HG02759 (cell line): Measurements from ENCODE around the gene STAC.
"Not testable (repeated sequence)": the region's sequence is repeated elsewhere in the genome, so short reads cannot be mapped to it uniquely, and the experiment has no call there.

Experiments
- ATAC-seq: cut with Tn5 transposase; IDR thresholded peaks from one replicate; pipeline ENCODE4 v1.9.1; 2021; ENCODE audit warnings: mild to moderate bottlenecking, moderate library complexity; ENCODE audit not compliant: unreplicated experiment

STAC gene

DNA sequence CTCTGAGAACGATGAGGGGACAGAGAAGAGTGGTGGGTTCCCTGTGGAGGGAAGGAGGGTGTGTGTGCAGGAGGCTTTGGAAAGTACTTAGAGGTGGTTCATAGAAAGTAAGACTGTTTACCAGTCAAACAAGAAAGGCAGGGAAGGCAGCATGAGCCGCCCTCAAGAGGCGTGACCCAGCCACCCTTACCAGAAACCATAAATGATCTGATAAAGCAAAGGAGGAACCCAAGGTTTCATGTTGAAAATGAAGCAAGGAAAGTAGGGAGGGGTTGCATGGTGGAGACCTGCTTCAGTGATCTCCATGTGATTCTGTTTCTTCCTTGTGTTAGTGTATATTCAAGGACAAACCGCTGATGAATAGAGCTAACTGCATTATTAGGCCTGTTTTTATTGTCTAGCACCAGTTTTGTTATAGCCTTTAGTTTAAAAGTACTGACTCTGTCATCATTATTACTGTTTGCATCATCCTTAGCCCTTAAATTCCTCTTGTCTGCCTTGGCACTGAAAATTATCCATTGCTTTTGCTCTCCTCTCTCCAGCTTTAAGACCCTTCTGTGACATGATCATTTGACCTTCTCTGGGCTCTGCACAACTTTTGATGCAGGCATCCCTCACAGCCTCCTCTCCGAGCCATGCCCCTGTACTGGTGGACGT lies 96.1 kb downstream of the STAC start:
- no peak for ATAC-seq

DNA sequence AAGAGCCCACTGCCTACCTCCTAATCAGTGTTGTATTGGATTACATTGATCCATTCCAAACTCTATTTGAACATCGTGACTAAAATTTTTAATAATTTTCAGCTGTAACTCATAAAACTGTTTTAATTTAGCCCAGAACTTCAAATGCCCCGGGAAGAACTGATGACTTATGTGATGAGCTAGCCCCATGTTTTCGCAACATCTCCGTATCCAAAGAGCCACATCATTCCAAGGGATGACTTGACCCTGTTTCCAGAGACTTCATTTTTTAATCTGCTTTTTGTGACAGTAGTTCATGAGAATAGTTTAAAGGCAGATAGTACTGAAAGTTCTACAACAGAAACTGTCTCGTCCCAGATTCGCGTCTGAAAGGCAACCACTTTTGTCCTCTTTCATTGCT lies 97.4 kb downstream of the STAC start:
- ATAC-seq, result no peak

GRCh38 chr3:36480911-36481648 lies 100.8 kb downstream of the STAC start:
- no peak for ATAC-seq

DNA sequence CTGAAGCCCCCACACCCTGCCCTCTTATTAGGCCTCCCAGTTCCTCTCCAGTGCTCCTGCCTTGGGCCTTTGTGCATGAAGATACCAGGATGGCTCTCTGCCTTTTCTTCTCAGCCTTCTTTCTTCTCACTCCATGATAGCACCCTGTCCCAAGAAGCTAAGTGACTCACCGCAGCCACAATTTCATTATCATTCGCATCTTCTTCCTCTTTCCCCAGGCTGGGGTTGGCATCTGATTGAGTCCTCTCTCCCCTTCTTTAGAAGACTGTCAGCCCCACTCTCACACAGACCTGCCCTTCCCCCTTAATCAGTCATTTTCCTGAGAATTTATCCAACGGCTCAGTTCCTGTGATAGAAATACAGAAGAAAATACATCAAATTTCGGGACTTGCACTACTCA lies 102.0 kb downstream of the STAC start:
- ATAC-seq, result no peak

DNA sequence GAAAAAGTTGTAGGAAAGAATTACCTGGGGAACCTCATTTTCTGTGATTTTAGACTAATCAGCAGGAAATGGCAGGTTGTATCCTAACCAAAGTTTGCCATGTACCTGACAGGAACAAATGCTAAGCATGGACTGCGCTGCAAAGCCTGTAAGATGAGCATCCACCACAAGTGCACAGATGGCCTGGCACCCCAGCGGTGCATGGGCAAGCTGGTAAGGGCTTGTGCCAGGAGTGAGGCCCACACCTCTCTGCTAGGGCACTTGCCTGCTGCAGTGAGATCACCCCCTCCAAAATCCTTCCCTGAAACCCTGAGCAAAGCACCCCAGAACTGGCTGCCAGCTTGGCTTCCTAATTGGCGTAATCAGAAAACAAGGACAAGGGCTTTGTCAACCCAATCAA lies 102.6 kb downstream of the STAC start:
- no peak for ATAC-seq

DNA sequence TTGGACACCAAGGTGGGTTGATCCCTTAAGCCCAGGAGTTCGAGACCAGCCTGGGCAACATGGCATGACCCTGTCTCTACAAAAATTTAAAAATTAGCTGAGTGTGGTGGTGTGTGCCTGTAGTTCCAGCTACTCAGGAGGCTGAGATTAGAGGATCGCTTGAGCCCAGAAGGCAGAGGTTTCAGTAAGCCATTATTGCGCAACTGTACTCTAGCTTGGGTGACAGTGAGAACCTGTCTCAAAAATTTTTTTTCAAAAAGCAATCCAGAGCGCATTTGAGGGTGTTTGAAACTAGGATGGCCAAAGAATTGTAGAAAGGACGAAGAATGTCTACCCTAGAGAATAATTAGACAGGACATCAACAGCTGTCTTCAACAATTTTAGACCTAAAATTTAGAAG lies 103.4 kb downstream of the STAC start:
- ATAC-seq, result no peak

DNA sequence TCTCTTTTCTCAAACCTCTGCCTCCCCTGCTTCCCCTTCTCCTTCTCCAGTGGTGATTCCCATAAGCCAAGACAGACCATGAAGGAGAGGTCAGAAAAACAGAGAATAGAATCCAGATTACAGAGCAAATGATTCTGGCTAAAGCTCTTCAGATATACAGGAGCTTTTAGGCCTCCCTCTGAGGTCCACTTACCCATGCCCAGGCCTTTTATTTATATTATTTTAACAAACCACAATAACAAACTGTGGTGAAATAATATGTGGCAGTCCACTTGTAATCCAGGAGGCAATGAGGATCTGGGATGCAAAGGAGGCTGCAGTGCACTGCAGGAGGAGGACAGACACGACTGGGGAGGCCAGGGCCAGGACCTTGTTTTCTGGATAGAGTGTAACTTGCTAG lies 104.1 kb downstream of the STAC start:
- ATAC-seq, result no peak

GRCh38 chr3:36486009-36486795 lies 105.9 kb downstream of the STAC start:
- no peak for ATAC-seq

GRCh38 chr3:36487616-36488015 lies 107.3 kb downstream of the STAC start:
- no peak for ATAC-seq

DNA sequence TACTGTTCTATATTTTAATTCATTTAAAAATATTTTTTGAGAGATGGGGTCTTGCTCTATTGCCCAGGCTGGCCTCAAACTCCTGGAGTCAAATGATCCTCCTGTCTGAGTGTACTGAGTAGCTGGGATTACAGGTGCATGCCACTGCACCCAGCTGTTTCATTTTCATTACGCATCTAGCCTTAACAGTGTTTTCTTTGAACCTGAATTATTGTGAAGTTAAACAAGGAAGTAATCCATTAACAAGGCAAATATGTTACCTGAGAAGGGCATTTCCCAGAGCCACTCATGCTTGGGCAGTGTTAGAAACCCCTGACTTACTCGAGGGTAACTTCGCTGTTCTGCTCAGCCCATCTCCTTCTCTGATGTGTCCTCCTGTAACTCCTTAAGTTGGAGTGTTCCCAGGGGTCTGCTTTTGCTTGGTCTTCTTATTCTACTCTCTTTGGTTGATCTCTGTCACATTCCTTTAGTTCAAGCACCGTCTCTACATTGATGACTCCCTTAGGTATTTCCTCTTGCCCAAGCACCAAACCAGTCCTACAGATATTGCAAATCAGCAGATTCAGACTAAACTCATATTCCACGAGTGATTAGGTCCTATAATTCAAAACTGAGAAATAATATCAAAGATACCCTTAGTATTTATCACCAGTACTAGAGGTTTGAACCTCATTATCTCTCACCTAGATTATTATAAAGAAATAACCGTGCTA lies 107.9 kb downstream of the STAC start:
- peak; percentile 51 for ATAC-seq

DNA sequence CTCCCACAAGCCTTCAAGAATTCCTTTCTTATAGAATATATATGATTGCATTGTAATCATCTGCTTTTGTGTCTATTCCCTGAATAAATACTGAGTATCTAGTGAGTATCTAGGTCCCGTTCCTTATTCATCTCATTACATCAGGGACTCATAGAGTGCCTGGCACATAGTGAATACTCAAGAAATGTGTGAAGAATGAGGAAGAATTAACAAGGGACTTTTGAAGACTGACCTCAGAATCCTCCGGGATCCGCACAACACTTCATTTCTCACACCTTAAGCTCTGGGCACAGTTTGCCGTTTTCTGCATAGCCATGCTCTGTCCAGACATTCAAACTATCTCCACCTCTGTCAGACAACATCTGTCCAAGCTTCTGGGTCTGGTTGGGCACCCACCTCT lies 108.8 kb downstream of the STAC start:
- ATAC-seq, result no peak

DNA sequence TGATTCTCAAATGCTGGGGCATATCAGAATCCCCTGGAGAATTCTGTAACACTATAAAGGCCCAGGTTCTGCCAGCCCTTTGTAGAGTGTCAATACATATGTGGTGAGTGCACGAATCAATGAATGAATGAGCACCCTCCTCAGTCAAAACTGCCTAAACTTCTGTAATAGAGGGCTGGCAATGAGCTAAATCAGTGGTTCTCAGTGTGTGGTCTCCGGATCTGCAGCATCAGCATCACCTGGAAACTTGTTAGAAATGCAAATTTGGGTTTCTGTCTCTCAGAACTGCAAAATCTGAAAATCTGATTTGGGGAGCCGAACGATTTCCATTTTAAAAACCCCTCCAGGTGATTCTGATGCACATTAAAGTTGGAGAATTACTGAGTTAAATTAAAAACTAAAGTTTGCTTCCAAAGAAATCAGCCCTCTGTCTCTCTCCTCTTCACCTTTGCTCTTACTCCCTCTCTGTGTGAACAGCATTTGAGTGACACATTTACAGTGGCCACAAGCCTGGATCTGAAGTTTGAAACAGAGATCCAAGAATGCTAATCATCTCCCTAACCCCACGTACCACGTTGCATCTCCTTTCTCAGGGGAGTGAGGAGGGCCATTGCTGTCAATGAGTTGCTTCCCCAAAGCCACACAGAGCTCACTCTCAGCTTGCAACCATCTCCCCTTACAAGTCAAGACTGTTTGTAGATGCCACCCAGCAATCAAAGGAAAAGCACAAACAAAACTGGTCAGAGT lies 109.5 kb downstream of the STAC start:
- ATAC-seq, result no peak

GRCh38 chr3:36493051-36493450 lies 112.7 kb downstream of the STAC start:
- ATAC-seq, result no peak

DNA sequence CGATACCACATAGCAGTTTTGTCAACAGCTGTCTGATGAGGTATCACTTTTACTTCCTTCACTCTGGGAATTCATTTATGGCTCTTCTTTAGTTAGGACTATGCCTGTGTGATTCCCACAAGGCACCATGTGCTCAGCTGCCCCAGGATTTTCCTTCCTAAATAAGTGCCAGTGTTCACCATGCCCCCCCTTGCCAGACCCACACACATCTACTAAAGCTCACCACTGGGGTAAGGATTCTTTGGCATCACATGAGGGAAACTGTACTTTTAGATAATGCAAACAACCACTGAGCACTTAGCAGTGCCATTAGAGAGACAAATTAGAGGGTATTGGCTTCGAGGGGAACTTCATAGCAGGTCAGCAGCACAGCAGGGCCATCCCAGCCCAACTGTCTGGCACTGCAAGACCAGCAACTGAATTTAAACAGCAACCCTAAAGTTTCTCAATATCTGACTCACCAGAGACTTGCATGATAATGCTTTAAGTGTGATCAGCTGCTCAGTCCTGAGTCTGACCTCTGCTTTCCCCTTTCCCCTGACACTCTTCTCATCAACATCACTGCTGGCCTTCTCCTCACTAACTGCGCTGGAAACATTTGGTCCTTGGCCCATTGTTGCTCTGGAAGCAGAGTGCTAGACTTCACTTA lies 114.3 kb downstream of the STAC start:
- no peak for ATAC-seq

GRCh38 chr3:36496684-36497633 lies 116.7 kb downstream of the STAC start:
- no peak for ATAC-seq

DNA sequence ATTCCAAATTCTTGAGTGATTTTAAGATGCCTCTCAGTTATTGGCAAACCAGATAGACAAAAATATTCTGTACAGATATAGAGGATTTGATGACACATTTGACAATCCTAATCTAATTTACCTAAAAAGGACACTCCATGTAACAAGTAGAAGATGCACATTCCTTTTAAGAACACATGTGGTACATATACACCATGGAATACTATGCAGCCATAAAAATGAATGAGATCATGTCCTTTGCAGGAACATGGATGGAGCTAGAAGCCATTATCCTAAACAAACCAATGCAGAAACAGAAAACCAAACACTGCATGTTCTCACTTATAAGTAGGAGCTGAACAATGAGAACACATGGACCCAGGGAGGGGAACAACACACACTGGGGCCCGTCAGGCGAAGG lies 119.7 kb downstream of the STAC start:
- ATAC-seq, result not testable (repeated sequence)

- ATAC-seq, result no peak
Measured at GRCh38 chr3:36501616-36502015, 121.3 kb downstream of the STAC start.

- ATAC-seq, result no peak
Measured at GRCh38 chr3:36505393-36505792, 125.1 kb downstream of the STAC start.
